Coronary artery (tissue), 2 donors: ENCODE measurements around the gene LDB3.

Experiments
- DNase-seq: peaks from one replicate; pipeline ENCODE4 v3.0.0-alpha.2; 2017; ENCODE audit warnings: low spot score
- H3K27ac ChIP-seq, 2 donors: fragments of 200-600 bp; sonication (generic); one replicate each; pipeline ENCODE4 v1.5.1; 2016 to 2019
- H3K4me3 ChIP-seq: fragments of 200-600 bp; sonication (generic); 2 replicates; pipeline ENCODE4 v1.5.1; 2016; ENCODE audit warnings: mild to moderate bottlenecking, moderate library complexity
- CTCF ChIP-seq: fragments of 200-600 bp; sonication (generic); IDR thresholded peaks from one replicate; pipeline ENCODE4 v1.5.1; 2019; ENCODE audit warnings: antibody characterized with exemption

The LDB3 gene

DNA sequence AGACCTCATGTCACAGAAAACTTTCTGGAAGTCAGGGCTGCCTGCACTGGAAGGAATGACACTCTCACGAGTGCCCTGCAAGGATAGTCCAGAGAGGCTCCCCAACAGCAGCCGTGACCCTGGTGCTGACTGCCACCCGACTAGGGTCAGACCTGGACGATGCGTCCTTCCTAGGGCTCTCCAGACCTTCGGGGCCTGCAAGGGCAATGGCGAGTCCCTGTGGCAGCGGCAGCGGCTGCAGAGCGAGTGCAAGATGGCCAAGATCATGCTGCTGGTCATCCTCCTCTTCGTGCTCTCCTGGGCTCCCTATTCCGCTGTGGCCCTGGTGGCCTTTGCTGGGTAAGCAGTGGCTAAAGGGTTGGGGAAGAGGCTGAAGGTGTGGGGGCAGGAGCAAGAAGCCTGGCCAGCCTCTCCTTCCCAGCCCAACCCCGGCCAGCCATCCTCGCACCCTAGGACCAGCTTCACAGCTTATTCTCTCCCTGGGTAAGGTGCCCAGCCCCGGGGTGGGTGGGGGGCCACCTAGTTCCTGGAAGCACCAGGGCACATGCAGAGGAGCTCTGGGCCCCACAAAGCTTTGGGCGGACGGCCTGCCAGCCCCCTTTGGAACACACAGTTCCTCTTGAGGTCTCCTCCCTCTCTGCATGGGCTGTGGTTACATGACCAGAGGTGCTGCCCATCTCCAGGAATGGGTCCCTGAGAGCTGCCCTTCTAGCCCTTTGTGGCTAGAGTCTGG is 8.4 kb upstream of the LDB3 start:
- no peak overlapping the region for H3K4me3 ChIP-seq
- DNase-seq, result peak; percentile 67
- H3K27ac ChIP-seq, result no peak overlapping the region
- TF ChIP-seq CTCF, result no peak

- peak; percentile 46 for DNase-seq
- no peak for TF ChIP-seq CTCF
- H3K27ac ChIP-seq, result peak overlapping the region in 1 of 2 donors; percentile 56
- H3K4me3 ChIP-seq, result no peak overlapping the region
These were observed 6.9 kb upstream of the LDB3 start for GRCh38 chr10:86661161-86662025.

- no peak for DNase-seq
- H3K4me3 ChIP-seq, result no peak overlapping the region
- H3K27ac ChIP-seq, result peak overlapping the region in 1 of 2 donors; percentile 56
- no peak for TF ChIP-seq CTCF
These were observed 5.9 kb upstream of the LDB3 start for GRCh38 chr10:86662186-86663045.

- no peak overlapping the region for H3K27ac ChIP-seq
- no peak for TF ChIP-seq CTCF
- DNase-seq, result no peak
- no peak overlapping the region for H3K4me3 ChIP-seq
These were observed 5.3 kb upstream of the LDB3 start for GRCh38 chr10:86663046-86663345.

GRCh38 chr10:86663576-86664339 is 4.6 kb upstream of the LDB3 start:
- no peak for TF ChIP-seq CTCF
- peak overlapping the region in 1 of 2 donors; percentile 98 for H3K27ac ChIP-seq

More at GRCh38 chr10:86663576-86664339, 4.6 kb upstream of the LDB3 start:
- no peak overlapping the region for H3K4me3 ChIP-seq
- no peak for DNase-seq
